Fibroblast of skin of scalp (primary cell): Measurements from ENCODE around the gene COLQ.

Experiments
- DNase-seq: peaks from one replicate; pipeline ENCODE4 v3.0.0-alpha.2; 2013

The COLQ gene

DNA sequence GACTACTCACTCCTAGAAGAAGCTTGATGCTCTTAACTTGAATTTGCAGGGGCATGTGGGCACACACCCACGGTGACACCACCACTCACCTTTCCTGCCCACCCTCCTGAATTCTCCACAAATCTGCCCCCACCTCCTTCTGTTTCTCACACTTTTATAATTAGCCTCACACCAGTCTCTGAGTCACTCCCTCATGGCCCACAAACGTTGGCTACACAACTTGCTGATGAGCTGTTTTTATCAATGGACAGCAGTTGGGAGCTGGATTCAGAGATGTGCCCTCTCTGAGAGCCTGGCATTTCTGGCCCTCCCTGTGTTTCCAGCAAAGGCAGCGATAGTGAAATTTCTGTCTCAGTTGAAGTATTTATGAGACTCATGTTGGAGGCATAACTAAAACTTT, 1.3 kb downstream of the COLQ start:
- no peak for DNase-seq

DNA sequence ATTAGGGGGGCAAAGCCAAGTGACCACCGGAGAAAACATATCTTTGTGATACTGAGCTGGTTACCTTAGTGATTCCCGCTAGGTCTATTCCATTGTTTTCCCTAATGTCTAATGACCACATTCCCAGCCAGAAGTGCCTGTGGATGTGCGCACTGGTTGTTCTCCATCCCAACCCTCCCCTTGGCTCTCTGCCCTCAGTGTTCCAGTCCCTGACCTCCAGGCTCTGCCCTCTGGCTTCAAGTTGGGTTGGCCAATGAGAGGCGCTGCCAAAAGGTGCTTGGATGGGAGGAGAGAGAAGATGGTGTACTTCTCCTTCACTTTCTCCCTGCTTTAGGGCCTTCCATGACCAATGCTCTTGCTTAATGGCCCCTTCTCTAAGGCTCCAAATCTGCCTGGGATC, 2.4 kb downstream of the COLQ start:
- DNase-seq = no peak

GRCh38 chr3:15514663-15515340, 6.7 kb downstream of the COLQ start:
- peak; percentile 21 for DNase-seq

GRCh38 chr3:15513810-15514662, 7.5 kb downstream of the COLQ start:
- no peak for DNase-seq

- DNase-seq = no peak
Measured at GRCh38 chr3:15513116-15513515, 8.4 kb downstream of the COLQ start.

- DNase-seq = no peak
Measured at GRCh38 chr3:15512166-15512565, 9.3 kb downstream of the COLQ start.

DNA sequence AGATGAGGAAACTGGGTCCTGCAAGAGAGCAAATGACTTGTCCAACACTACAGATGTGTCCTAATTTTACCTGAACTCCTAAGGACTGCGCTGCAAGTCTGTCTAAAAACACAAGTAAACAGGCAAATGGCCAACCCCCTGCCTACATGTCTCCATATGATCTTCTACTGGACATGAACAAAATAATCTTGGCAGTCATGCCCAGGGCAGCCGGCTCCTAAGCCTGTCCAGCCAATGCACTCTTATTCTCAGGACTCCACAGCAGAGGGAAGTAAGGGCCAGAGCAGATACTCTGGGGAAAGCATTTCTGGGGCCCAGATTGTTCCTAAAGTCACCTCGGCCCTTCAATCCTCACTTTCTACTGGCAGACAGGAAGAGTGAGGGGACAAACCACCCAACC, 10.3 kb downstream of the COLQ start:
- no peak for DNase-seq

- no peak for DNase-seq
Measured at GRCh38 chr3:15510493-15510892, 11.0 kb downstream of the COLQ start.

DNA sequence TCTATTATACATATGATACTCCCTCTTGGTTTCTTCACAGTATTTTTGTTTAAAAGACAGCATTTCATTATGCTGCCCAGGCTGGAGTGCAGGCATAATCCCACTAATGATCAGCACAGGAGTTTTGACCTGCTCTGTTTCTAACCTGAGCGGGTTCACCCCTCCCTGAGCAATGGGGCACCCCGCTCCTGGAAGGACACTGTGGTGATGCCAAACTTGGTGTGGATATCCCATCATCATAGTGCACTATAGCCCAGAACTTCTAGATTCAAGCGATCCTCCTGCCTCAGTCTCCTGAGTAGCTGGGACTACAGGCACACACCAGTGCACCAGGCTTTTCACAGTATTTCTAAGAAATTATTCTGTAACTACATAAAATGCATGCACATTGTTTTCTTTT, 14.9 kb downstream of the COLQ start:
- no peak for DNase-seq

DNA sequence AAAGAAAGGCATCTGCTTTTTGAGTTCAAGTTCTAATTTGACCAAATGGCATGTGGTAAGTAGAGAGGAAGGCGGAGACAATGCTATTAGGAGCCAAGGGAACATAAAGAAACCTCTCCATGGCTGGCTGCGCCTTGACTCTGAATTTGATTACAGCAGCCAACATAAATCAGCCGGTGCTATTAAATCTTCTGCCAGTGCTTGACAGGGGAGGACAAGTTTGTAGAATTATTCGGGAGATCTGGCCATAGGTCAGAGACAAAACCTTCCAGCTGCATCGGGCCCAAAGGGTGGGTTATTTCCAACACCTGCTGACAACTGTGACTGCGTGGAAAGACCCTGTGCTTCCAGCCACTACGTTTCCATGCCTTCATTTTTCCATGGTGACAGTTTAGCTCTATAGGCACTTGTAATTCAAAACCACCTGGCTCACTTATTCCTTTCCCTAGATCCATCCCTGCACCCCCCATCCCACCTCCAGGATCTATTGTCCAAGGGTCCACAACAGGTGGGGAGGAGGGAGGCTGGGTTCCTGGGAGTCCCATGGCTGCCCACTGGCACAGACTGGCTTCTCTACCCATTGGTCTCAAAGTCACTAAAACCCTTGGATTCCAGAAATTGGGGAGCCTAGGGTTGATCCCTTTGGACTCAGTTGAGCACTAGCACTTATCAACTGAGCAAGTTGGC, 15.9 kb downstream of the COLQ start:
- no peak for DNase-seq

DNA sequence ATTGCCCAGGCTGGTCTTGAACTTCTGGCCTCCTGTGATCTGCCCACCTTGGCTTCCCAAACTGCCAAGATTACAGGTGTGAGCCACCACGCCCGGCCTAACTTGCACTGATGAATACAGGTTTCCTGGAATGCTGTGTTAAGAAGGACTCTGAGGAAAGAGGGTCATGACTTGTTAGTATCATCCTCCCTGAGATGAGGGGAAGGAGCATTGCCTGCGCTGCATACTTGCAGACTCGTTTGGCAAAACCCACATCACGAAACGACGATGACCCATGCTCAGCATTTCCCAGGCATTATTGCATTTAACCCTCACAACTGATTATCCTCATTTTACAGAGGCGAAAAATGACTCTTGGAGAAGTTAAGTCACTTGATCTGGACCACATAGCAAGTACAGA, 18.9 kb downstream of the COLQ start:
- no peak for DNase-seq

DNA sequence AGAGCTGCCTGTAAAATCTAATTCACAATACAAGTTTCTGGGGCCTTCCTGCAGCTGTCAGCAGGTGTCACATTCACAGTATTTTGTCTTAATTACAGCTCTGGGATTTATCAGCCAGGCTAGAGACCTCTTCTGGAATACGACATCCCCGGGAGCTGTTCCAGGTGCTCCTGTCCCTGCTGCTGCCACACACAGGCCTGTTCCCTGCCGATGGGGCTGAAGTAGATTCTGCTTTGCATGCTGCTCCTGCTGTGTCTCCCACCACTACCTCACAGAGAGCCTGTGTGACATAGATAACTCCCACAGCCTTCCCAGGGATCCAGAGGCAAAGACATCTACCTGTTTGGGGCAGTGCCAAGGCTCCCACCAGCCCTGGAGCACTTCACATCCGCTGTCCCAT, 20.4 kb downstream of the COLQ start:
- no peak for DNase-seq

GRCh38 chr3:15500107-15500724, 21.3 kb downstream of the COLQ start:
- DNase-seq = no peak

DNA sequence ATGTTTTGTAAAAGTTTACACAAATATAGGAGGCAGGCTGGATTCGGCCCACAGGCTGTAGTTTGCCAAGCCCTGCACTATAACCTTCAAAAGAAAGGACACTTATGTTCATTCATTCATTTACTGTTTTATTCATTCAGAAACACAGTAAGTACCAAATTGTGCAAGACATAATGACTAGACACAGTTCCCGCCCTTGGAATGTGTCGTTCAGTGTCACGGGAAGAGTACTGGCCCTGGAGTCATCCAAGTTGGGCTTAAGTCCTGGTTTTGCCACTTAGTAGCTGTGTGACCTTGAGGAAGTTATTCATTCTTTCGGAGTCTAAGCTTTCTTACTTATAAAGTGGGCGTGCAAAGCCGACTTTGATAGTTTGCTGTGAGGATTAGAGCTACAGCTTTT, 22.0 kb downstream of the COLQ start:
- DNase-seq = peak; percentile 12

- DNase-seq = peak; percentile 14
Measured at GRCh38 chr3:15498431-15499214, 22.9 kb downstream of the COLQ start.

DNA sequence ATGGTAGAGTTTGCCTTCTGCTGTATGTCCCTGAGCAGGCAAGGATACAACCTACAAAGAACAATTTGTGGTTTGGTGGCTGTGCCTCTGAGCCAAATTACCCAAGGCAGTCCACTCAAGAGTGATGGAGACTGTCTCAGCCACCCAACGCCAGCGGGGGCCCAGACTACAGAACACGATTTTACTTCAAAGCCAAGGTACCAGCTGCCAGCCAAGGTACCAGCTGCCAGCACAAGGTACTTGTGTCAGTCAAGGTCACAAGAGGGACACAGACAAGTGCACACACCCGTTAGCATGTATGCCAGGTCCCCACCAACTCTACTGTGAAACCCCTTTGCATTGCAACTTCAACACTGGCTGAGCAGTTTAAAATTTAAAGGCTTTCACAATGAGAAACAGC, 23.5 kb downstream of the COLQ start:
- no peak for DNase-seq

- no peak for DNase-seq
Measured at GRCh38 chr3:15496341-15496664, 25.2 kb downstream of the COLQ start.

DNA sequence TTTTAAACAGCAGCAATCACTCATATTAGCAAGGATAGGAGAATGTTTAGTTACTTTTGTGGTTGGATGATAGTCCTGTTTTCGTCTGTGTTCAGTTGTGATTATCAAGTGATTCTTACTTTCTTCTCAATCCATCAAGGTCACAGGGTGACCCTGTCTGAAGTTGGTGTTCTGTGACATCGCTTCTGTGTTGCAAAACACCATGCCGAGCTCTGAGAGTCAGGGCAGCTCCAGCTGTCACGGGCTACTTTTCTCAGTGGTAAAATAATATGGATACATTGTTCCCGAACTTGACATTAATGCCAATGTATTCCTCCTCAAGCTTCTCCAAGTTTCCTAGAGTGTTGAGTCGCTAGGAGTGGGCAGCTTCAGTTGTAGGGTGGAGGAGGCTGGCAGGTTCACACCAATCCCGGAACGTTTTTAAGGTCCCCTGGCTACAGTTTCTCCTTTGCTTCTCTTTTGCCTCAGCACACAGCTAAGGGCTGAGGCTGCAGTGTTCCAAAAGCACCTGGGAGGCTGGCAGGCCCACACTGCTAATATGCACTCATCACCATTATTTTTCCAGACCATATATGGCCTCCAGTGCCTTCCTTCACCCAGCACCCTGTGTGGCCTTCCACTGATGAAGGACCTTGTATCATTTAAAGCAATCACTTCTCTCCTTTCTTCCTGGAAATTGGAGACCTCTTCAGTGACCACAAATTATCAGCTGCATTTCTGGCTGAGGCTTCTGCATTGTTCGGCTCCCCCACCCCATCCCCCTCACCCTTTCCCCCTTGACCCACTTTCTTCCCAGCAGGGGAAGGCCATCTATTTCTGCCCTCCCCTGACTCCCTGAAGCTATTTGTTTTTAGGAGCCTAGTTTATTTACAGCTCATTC, 25.8 kb downstream of the COLQ start:
- no peak for DNase-seq

DNA sequence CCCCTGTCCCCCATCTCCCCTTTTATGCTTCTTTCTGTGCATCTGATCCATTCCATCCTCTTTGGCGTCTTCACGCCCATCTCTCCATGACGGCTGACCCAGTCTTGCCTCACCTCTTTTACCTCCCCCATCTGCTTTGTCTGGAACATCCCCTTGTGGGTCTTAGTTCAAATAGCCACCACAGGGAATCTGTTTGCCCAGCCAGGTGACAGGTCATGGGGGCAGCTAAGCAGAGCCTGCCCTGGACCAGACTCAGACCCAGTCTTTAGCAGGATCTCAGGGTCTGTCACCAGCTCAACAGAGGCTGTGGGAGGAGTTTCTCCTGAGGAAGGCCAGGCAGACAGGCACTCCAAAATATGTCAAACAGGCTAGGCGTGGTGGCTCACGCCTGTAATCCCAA, 28.1 kb downstream of the COLQ start:
- no peak for DNase-seq

DNA sequence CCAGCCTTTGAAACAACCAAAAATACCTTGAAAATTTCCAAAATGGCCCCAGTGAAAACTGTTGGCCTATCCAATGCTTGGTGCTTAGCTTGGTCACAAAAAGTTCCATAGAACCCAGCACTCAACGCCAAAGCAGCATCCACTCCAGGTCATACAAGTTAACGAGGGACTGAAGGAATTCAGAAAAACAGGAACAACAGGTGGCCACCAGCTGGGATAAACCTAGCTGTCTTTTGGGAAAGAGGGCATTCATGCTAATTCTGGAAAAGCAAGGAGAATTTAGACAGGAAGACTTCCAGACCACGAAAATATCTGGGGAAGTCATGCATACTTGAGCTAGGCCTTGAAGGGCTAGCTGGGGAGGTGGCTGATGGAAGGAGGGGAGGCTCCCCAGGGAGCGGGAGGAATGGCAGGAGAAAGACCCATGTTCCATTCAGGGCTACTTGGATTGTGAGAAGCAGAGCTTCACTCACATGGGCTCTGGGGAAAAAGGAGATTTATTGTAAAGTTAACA, 28.6 kb downstream of the COLQ start:
- peak; percentile 39 for DNase-seq

- DNase-seq = no peak
Measured at GRCh38 chr3:15491143-15491542, 30.4 kb downstream of the COLQ start.
